Measurements from ENCODE around the gene AOC3.
"Not testable (repeated sequence)": the region's sequence is repeated elsewhere in the genome, so short reads cannot be mapped to it uniquely, and the experiment has no call there.

Gene AOC3

GRCh38 chr17:42844761-42845555, 6.0 kb upstream of the AOC3 start:
- no peak for DNase-seq

GRCh38 chr17:42845556-42845917, 5.5 kb upstream of the AOC3 start:
- no peak for DNase-seq

GRCh38 chr17:42845918-42846593, 4.9 kb upstream of the AOC3 start:
- no peak for DNase-seq

GRCh38 chr17:42846594-42847280, 4.3 kb upstream of the AOC3 start:
- no peak for DNase-seq

GRCh38 chr17:42848093-42848492, 2.9 kb upstream of the AOC3 start:
- no peak for DNase-seq

GRCh38 chr17:42849031-42849430, 2.0 kb upstream of the AOC3 start:
- DNase-seq: no peak

GRCh38 chr17:42849451-42850181, 1.4 kb upstream of the AOC3 start:
- no peak for DNase-seq

- not testable (repeated sequence) for DNase-seq
Measured at GRCh38 chr17:42851371-42852240, 607 bp downstream of the AOC3 start.

GRCh38 chr17:42852351-42852750, 1.4 kb downstream of the AOC3 start:
- no peak for DNase-seq

GRCh38 chr17:42853004-42853403, 2.0 kb downstream of the AOC3 start:
- no peak for DNase-seq

GRCh38 chr17:42853597-42853967, 2.6 kb downstream of the AOC3 start:
- DNase-seq: no peak

GRCh38 chr17:42853968-42854790, 3.2 kb downstream of the AOC3 start:
- DNase-seq: no peak

GRCh38 chr17:42855048-42855596, 4.1 kb downstream of the AOC3 start:
- no peak for DNase-seq

- not testable (repeated sequence) for DNase-seq
Measured at GRCh38 chr17:42856093-42856492, 5.1 kb downstream of the AOC3 start.

GRCh38 chr17:42856516-42856915, 5.5 kb downstream of the AOC3 start:
- not testable (repeated sequence) for DNase-seq

GRCh38 chr17:42857389-42857788, 6.4 kb downstream of the AOC3 start:
- DNase-seq: no peak

- DNase-seq: no peak
Measured at GRCh38 chr17:42865638-42866094, 14.7 kb downstream of the AOC3 start.

GRCh38 chr17:42866216-42866615, 15.2 kb downstream of the AOC3 start:
- no peak for DNase-seq

- no peak for DNase-seq
Measured at GRCh38 chr17:42866631-42867575, 15.9 kb downstream of the AOC3 start.

Data from NCI-H446 treated with DMSO at 0.1 percent for 48 hours (cell line).